HPDE6-E6E7 (cell line): ENCODE measurements around the gene MAN1B1.

Experiments
- DNase-seq: peaks from one replicate; pipeline ENCODE4 v3.0.0; 2011; ENCODE audit warnings: missing footprints; ENCODE audit errors: extremely low spot score

MAN1B1 gene

GRCh38 chr9:137084526-137084925 lies 2.3 kb upstream of the MAN1B1 start:
- DNase-seq = no peak

GRCh38 chr9:137085920-137086530 lies 760 bp upstream of the MAN1B1 start:
- no peak for DNase-seq

DNA sequence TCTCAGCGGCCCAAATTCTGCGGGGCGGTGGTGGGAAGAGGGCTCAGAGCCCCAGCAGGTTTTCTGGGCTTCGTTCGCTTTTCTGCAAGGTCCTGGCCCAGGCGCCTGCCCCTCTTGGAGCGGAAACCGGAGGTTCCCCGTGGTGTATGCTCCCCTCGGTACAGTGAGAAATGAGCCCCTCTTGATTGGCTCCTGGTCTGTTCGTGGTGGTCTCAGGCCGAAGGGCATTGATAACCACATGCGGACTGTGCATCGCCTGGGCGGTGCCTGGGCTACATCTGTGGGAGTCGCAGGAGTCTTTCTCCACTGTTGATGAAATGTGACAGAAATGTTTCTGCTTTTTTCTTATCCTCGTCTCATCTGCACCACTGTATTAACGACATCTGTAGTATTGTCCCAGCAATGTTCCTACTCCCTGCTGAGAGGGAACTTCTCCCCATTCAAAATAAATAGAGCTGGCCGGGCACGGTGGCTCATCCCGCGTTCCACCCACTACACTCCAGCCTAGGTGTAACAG lies 682 bp downstream of the MAN1B1 start:
- no peak for DNase-seq

DNA sequence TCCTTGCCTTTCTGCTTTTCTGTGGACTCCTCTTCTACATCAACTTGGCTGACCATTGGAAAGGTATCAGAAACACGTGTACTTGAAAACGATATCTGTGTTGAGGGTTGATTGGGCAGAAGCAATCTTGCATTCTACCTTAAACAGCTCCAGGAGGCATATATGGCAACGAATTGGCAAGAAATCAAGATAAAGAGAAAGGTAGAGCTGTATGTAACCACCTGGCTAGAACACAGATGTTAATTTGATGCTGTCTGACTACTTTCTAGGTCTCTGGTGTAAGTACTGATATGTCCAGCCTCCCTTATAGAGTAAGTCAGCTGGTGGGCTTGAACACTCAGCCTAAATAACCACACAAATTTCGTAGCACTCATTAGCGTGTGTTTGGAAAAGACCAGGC lies 1.3 kb downstream of the MAN1B1 start:
- DNase-seq = no peak

GRCh38 chr9:137089232-137089947 lies 2.6 kb downstream of the MAN1B1 start:
- DNase-seq = no peak

- DNase-seq = no peak
These were observed 9.1 kb downstream of the MAN1B1 start for GRCh38 chr9:137095664-137096517.

GRCh38 chr9:137096785-137097546 lies 10.2 kb downstream of the MAN1B1 start:
- DNase-seq = no peak

- DNase-seq = no peak
These were observed 11.1 kb downstream of the MAN1B1 start for GRCh38 chr9:137097761-137098462.

- DNase-seq = no peak
These were observed 12.4 kb downstream of the MAN1B1 start for GRCh38 chr9:137099231-137099630.

- DNase-seq = no peak
These were observed 16.6 kb downstream of the MAN1B1 start for GRCh38 chr9:137103206-137103999.

- DNase-seq = no peak
These were observed 19.3 kb downstream of the MAN1B1 start for GRCh38 chr9:137105814-137106661.

DNA sequence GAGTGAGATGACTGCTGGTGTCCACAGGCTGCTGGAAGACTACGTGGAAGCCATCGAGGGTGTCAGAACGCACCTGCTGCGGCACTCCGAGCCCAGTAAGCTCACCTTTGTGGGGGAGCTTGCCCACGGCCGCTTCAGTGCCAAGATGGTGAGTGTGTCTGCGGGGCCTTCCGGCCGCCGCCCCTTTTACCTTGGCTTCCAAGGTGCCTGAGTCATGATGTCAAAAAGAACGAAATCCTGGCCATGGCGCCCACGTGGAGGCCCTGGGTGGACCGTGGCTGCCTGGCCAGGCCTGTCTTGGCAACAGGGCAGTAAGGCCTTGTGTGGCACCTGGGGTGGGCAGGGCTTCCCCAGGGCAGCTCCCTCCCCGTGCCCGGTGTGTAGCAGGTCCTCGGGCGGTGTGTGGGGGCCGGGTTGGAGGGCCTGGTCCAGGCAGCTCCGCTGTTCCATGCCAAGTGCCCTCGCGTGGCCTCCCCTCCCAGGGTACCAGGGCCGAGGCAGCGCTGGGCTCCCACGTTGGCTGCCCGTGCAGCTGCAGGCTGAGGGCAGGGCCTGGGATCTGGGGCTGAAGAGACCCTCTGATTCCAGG lies 20.0 kb downstream of the MAN1B1 start:
- no peak for DNase-seq

DNA sequence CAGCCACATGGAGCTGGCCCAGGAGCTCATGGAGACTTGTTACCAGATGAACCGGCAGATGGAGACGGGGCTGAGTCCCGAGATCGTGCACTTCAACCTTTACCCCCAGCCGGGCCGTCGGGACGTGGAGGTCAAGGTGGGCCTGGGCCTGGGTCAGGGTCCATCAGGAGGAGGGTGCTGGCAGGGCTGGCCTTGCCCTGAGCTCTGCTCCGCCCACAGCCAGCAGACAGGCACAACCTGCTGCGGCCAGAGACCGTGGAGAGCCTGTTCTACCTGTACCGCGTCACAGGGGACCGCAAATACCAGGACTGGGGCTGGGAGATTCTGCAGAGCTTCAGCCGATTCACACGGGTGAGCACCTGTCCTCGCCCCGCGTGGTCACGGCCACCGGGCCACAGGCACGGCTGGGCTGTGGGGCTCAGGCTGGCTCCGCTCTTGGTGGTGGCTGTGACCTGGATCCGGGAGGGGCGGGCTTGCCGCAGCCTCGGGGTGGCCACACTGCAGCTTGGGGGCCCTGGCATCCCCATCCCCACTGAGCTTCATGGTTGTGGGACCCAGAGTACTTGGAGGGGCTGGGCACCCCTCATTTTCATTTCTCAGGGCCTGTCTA lies 20.6 kb downstream of the MAN1B1 start:
- no peak for DNase-seq

DNA sequence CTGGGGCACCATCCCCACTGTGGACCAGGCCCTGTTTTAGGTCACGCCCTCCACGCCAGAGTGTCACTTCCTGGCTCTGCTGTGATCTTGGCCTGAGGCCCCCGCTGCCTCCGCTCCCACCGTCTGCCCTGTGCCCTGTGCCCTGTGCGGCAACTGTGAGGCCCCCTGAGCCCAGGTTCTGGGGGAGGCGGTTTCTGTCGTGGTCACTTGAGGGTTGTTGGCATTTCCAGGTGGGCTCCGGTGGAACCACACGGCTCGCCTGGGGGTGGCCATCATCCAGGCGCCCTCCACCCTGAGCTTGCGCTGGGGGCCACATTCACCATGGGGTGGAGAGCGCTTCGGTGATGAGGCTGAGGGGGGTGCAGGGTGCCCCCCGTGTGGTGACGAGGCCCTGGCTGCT lies 21.2 kb downstream of the MAN1B1 start:
- DNase-seq = no peak

DNA sequence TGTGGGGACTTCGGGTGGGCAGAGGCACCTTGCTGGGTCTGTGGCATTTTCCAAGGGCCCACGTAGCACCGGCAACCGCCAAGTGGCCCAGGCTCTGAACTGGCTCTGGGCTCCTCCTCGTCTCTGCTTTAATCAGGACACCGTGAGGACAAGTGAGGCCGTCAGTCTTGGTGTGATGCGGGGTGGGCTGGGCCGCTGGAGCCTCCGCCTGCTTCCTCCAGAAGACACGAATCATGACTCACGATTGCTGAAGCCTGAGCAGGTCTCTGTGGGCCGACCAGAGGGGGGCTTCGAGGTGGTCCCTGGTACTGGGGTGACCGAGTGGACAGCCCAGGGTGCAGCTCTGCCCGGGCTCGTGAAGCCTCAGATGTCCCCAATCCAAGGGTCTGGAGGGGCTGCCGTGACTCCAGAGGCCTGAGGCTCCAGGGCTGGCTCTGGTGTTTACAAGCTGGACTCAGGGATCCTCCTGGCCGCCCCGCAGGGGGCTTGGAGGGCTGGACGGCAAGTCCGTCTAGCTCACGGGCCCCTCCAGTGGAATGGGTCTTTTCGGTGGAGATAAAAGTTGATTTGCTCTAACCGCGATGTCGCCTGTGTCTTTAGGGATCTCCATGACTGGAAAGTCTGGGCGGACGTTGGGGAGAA lies 21.9 kb downstream of the MAN1B1 start:
- DNase-seq = no peak

- no peak for DNase-seq
These were observed 22.7 kb downstream of the MAN1B1 start for GRCh38 chr9:137109250-137110146.
